GM21737 (cell line): ENCODE results near the gene ZBTB46.
A peak's percentile ranks its signal among the peaks of the same experiment; 100 is the strongest.
"Not testable (repeated sequence)": the region's sequence is repeated elsewhere in the genome, so short reads cannot be mapped to it uniquely, and the experiment has no call there.

Source experiments
- ATAC-seq: cut with Tn5 transposase; IDR thresholded peaks from one replicate; pipeline ENCODE4 v1.9.1; 2021; ENCODE audit warnings: mild to moderate bottlenecking, moderate library complexity; ENCODE audit not compliant: unreplicated experiment

ZBTB46 gene

DNA sequence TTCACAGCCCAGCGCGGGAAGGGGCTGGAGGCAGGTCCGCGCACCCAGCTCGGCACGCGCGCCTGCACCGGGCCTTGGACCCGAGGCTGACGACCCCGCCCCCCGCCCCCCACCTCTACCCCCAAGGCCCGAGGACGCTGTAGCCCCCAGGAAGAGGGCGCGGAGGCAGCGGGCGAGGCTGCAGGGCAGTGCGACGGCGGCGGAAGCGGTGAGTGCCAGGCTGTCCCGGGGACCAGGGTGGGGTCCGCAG, 93.4 kb downstream of the ZBTB46 start:
- no peak for ATAC-seq

DNA sequence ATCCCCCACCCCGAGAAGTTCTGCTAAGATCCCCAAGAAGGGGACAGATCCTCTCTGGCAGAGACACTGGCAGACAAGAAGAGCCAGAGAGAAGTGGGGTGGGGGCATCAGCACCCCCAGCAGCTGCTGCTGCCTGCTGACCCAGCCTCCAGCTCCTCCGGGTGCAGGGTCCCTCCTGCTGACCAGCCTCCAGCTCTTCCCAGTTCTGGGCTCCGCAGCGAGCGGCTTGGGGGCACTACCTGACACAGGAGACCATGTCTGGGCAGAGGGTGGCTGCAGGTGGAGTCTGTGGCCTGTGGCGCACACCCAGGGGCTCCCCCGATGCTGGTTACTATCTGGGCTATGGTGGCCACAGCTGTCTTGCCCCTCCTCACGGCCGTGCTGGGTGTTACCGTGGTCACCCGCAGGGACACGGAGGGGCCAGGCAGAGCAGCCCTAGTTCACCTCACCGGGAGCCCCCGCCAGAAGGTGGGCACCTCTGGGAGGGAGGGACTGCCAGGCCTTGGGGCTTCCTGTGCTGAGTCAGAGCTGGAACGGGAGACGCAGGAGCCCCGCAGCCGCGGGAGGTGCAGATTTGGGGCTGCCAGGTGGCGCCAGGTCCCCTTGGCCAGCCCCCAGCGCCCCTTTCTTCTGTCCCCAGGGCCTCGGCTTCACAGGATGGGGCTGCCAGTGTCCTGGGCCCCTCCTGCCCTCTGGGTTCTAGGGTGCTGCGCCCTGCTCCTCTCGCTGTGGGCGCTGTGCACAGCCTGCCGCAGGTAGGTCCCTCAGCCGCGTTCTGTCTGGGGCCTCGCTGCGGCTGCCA, 94.0 kb downstream of the ZBTB46 start:
- ATAC-seq = no peak

DNA sequence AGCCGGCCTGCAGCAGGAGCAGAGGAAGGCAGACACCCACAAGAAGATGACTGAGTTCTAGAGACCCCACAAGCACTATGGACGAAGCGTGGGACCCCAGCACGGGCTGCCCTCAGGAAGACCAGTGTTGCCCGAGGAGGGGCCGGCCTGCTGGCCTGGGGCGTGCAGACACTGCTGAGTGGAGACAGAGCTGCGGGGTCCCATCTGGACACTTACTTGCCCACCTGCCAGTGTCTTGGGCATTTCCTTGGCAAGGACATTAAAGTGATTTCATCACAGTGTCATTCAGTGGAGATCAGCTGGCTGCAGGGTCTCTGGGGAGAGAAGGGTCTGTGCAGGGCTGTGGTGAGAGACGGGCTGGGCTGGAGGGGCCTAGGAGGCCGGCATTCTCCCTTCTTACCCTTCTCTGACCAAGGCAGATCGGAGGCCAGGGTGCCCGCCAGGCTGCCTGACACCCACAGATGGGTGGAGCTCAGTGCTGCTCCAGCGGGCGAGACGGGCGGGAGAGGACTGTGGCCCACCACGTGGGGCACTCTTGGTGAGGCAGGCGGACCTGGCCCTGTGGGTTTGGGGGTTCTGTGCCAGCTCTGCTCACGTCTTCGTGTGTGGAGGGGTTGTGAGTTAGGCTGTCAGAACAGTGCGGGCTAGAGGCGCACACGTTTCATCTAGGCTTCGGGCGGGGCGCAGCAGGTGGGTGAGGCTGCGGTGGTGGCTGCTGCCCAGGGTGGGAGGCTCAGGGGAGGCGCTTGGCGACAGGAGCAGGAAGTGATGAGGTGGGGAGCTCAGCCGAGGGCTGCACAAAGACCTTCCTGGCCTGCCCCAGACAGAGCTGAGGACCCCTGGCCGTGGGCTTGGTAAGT, 95.0 kb downstream of the ZBTB46 start, which contains the start of gene LIME1:
Gene LIME1 (plus strand): TSS at position 806 of the 860 bp plus-strand sequence. CDS start 886 bp downstream, outside the sequence.
- no peak for ATAC-seq

DNA sequence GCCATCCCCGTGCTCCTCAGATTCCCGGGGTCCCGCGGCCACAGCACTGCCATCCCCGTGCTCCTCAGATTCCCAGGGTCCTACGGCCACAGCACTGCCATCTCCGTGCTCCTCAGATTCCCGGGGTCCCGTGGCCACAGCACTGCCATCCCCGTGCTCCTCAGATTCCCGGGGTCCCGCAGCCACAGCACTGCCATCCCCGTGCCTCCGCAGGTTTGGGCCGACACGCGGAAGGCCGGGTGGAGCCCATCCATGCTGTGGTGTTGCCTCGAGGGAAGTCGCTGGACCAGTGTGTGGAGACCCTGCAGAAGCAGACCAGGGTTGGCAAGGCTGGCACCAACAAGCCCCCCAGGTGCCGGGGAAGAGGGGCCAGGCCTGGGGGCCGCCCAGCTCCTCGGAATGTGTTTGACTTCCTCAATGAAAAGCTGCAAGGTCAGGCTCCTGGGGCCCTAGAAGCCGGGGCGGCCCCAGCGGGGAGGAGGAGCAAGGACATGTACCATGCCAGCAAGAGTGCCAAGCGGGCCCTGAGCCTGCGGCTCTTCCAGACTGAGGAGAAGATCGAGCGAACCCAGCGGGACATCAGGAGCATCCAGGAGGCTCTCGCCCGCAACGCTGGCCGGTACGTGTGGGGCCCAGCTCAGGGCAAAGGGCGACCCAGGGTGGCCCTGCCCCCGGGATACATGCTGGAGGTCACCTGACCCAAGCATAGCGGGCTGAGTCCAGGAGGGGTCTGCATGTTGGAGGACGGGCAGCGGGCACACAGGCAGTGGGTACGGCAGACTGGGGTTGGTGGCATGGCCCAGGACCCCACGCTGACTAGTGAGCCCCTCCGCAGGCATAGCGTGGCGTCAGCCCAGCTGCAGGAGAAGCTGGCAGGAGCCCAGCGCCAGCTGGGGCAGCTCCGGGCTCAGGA, 95.9 kb downstream of the ZBTB46 start:
- no peak for ATAC-seq

- no peak for ATAC-seq
Measured at GRCh38 chr20:63734111-63734945, 96.7 kb downstream of the ZBTB46 start.

- no peak for ATAC-seq
Measured at GRCh38 chr20:63733579-63734081, 97.4 kb downstream of the ZBTB46 start.

- no peak for ATAC-seq
Measured at GRCh38 chr20:63733117-63733516, 97.9 kb downstream of the ZBTB46 start.

GRCh38 chr20:63732118-63733095, 98.7 kb downstream of the ZBTB46 start:
- no peak for ATAC-seq

- no peak for ATAC-seq
Measured at GRCh38 chr20:63731410-63731809, 99.7 kb downstream of the ZBTB46 start.

DNA sequence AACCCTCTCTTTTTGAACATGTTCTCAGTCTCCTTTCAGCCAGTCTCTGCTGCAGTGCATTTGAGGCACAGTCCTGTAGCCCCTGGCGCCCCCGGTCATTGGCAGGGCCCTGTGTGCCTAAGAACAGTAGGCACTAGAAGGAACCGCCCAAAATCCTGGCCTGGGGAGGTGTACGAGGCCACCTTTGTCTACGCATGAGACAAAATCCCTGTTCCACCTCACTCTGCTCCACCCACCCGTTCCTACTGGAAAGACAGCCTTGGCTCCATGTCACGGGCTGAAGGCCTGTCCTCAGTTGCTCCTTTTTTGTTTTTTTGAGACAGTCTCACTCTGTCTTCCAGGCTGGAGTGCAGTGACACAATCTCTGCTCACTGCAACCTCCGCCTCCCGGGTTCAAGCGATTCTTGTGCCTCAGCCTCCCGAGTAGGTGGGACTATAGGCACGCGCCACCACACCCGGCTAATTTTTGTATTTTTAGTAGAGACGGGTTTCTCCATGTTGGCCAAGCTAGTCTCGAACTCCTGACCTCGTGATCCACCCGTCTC, 100.8 kb downstream of the ZBTB46 start:
- ATAC-seq = not testable (repeated sequence)

GRCh38 chr20:63722967-63723622, 108.0 kb downstream of the ZBTB46 start:
- ATAC-seq = not testable (repeated sequence)

GRCh38 chr20:63718996-63719395, 112.1 kb downstream of the ZBTB46 start:
- ATAC-seq = no peak

DNA sequence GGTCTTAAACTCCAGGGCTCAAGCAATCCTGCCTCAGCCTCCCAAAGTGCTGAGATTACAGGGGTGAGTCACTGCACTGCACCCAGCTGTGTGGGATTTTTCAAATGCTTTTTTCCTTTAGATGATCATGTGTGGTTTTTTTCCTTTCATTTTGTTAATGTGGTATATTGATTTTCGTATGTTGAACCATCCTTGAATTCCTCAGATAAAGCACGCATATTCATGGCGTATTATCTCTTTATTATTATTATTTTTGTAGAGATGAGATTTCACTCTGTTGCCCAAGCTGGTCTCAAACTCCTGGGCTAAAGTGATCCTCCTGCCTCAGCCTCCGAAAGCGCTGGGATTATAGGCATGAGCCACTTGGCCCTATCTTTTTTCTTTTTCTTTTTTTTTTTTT, 116.2 kb downstream of the ZBTB46 start:
- ATAC-seq = no peak

DNA sequence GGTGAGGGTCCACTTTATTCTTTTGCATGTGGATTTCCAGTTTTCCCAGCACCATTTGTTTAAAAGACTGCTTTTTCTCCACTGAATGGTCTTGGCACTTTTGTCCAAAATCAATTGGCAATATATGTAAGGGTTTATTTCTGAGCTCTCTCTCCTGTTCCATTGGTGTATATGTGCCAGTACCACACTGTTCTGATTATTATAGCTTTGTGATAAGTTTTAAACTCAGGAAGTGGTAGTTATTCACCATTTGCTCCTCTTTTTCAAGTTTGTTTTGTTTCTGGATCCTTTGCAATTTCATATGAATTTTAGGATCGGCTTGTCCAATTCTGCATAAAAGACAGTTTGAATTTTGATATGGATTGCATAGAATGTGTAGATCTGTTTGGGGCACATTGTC, 118.9 kb downstream of the ZBTB46 start:
- ATAC-seq = no peak

DNA sequence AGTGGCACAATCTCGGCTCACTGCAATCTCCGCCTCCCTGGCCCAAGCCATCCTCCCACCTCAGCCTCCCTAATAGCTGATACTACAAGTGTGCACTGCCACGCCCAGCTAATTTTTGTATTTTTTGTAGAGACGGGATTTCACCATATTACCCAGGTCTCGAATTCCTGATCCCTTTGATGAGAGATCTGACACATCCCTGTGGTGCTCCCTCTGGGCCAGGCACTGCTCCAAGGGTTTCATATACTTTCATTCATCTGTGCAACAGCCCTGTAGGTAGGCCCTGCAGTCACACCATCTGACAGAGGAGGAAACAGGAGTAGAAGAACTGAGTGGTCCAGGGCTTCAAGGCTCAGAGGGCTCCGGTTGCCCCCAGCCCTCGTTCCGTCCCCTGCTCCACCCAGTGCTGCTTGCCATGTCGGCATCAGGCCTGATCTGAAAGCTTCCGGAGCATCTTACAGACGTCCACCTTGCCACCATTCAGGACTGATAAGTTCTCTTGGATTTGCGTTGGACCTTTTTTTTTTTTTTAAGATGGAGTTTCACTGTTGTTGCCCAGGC, 119.9 kb downstream of the ZBTB46 start:
- no peak for ATAC-seq

- no peak for ATAC-seq
Measured at GRCh38 chr20:63709149-63709527, 121.9 kb downstream of the ZBTB46 start.

DNA sequence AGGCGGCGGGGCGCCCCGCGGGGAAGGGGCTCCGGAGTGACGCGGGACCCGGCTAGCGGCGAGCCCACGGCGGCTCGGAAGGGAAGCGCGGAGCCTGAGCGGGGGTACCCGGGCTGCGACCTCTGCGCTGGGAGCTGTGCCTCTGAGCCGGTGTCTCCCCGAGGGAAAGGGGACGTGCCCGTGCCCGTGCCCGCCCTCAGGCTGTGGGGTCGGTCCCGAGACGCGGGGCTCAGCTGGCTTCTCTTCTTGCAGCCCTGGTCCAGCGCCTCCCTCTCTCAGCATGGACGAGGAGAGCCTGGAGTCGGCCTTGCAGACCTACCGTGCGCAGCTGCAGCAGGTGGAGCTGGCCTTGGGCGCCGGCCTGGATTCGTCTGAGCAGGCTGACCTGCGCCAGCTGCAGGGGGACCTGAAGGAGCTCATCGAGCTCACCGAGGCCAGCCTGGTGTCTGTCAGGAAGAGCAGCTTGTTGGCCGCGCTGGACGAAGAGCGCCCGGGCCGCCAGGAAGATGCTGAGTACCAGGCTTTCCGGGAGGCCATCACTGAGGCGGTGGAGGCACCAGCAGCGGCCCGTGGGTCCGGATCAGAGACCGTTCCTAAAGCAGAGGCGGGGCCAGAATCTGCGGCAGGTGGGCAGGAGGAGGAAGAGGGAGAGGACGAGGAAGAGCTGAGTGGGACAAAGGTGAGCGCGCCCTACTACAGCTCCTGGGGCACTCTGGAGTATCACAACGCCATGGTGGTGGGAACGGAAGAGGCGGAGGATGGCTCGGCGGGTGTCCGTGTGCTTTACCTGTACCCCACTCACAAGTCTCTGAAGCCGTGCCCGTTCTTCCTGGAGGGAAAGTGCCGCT, 122.5 kb downstream of the ZBTB46 start:
- peak; percentile 14 for ATAC-seq
